HG03558 (cell line): ENCODE measurements around the gene CERCAM.
"Not testable (repeated sequence)": the region's sequence is repeated elsewhere in the genome, so short reads cannot be mapped to it uniquely, and the experiment has no call there.

ENCODE experiments used
- ATAC-seq: cut with Tn5 transposase; IDR thresholded peaks from one replicate; pipeline ENCODE4 v1.9.1; 2021; ENCODE audit warnings: moderate number of reproducible peaks; ENCODE audit not compliant: unreplicated experiment; ENCODE audit errors: extremely low read depth

CERCAM gene

DNA sequence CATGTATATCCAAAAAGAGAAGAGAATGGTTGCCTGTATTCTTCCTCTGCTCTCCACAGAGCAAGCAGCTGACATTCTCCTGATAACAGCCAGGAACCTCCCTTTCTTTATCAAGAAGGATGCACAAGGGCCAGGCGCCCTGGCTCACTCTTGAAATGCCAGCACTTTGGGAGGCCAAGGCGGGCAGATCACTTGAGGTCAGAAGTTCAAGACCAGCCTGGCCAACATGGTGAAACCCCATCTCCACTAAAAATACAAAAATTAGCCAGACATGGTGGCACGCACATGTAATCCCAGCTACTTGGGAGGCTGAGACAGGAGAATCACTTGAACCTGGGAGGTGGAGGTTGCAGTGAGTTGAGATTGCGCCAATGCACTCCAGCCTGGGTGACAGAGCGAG lies 25.8 kb downstream of the CERCAM start:
- not testable (repeated sequence) for ATAC-seq

DNA sequence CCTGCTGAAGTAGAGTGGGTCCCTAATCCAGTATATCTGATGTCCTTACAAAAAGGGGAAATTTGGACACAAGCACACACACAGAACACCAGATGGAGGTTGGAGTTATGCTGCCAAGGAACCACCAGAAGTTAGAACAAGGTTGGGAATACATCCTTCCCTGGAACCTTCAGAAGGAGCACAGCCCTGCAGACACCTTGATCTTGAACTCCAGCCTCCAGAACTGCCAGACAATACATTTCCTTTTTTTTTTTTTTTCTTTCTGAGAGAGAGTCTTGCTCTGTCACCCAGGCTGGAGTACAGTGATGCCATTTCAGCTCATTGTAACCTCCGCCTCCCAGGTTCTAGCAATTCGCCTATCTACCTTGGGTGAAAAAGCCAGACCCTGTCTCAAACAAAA lies 28.1 kb downstream of the CERCAM start:
- no peak for ATAC-seq

GRCh38 chr9:128454991-128455390 lies 34.3 kb downstream of the CERCAM start:
- ATAC-seq, result no peak

DNA sequence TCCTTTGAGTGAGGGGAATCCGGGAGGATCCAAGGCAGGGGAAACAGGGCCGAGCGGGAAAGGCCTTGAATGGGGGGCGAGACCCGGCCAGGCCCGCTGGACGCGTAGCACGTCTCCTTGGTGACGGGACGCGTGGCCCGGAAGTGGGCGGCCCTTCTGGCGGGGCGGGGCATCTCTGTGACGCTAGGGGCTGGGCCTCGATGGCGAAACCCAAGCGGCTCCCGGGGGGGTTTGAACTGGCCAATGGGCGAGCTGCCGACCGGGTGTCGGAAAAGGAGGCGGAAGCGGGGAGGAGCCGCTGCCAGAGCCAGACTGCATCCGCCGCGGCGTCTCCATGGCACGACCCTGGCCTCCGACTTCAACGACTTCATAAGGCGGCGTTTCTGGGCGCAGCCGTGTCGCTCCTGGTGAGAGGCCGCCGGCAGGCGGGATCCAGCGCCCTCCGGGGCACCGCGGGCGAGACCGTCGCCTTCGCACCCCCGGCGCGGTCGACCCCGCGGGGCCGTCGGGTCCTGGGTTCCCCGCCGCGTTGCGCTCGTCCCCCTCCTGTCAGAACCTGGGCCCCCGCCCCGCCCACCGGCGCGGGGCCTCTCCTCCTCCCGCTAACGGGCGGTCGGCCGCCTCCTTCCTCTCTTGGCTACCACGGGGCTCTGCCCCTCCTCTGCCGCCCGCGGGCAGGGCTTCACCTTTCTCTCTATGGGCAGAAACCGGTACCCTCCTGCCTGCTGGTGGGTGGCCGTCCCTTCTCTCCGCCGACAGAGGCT lies 35.4 kb downstream of the CERCAM start, which contains the start of gene ODF2:
TSS of gene ODF2 (plus strand) at position 158 of the 764 bp plus-strand sequence. CDS start at position 244, 86 bp downstream.
- peak; percentile 58 for ATAC-seq

DNA sequence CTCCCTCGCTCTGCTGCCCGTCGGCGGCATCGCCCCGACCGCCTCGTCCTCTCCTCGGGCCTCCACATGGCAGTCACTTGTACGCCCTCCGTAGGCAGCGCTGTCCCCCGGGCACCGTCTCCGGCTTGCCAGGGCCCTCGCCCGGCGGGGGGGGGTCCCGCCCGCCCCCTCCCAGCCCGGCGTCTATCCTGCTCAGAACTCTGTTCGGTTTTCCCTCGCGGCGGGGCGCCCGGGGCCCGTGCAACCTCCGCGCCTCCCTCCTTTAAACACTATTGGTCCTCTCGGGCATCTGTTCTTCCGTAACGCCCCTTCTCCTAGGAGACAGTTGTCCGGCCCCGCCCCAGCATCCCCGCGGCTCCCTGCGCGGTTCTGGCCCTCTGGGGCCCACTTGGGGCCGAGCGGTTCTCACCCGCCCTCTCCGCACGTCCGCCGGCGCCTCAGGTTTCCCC lies 36.0 kb downstream of the CERCAM start:
- peak; percentile 28 for ATAC-seq

GRCh38 chr9:128457207-128457606 lies 36.5 kb downstream of the CERCAM start:
- no peak for ATAC-seq

DNA sequence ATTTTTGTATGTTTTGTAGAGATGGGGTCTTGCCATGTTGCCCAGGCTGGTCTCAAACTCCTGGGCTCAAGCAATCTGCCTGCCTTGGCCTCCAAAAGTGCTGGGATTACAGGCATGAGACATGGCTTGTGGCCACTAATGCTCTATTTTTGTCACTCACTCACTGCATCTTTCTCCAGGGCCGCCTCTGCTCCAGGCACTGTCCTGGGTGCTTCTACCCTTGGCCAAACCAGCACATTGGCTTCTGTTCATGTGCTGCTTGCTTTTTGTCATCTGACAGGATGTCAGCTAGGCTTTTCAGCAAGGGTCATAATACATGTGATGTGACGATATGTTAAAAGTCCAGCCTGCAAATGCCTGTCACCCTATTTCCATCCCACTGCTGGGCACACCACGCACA lies 38.4 kb downstream of the CERCAM start:
- no peak for ATAC-seq

- ATAC-seq, result no peak
Observed at GRCh38 chr9:128469070-128469469, 48.4 kb downstream of the CERCAM start.

DNA sequence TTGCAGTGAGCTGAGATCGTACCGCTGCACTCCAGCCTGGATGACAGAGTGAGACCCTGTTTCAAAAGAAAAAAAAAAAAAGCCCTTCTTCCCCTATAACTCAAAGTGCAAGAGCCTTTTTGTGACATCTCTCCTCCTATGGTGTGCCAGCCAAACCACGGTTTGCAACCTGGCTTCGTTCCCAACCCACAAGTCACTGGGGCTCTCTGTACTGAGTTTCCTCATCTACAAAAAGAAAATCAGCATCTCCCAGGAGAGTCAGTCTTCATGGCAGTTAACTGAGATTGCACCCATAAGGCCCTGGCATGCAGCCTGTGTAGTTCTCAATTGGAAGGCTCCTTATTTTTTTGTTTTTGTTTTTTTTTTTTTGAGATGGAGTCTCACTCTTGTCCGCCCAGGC lies 49.9 kb downstream of the CERCAM start:
- no peak for ATAC-seq

DNA sequence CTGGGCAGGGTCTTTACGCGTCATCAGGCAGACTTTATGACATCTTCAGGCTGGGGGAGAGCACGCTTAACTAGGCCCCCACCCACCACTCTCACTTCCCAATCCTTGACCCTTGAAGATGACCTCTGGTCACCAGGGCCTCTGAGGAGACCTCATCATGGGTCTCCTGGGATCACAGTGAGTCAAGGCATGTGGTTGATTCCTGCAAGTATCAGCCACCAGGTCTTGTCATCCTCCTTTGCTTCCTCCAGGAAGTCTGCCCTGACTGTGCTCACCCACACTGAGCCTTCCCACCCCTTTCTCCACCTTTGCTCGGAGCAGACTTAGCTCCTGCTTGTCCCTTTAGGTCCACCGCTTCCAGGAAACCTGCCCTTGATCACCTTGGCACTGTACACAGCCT lies 52.4 kb downstream of the CERCAM start:
- ATAC-seq, result no peak

- no peak for ATAC-seq
Observed at GRCh38 chr9:128475867-128476266, 55.2 kb downstream of the CERCAM start.

DNA sequence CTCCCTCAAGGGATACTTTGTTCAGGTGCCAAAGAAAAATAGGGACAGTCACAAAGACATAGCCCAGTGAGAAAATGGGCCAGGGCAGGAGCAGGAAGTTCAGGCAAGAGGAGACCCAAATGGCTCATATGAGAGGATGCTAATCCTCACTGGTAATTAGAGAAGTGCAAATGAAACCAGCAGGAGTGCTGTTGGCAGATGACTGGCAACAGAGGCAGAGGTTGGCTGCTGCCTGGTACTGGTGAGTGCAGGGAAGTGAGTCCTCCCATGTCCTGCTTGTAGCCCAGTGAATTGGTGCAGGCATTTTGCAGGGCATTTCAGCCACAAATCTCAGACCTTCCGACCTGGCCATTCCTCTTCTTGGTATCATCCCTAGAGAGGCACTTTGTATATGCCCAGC lies 58.6 kb downstream of the CERCAM start:
- ATAC-seq, result no peak

DNA sequence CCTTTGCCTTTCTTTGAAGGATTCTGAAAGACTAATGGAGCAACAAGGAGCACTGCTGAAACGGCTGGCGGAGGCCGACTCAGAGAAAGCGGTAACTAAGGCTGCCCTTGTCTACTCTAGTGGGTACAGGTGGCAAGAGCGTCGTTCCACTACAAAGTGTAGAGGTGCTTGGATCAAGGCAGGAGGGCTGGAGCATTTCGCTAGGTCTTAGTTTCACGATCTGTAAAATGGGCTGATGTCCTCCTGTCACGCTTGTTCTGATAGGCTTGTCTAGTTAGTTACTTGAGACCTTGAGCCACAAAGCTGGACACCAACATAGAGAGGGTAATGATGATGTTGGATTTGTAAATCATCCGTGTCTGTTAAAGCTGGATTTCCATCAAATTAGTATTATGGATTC lies 60.9 kb downstream of the CERCAM start:
- no peak for ATAC-seq

DNA sequence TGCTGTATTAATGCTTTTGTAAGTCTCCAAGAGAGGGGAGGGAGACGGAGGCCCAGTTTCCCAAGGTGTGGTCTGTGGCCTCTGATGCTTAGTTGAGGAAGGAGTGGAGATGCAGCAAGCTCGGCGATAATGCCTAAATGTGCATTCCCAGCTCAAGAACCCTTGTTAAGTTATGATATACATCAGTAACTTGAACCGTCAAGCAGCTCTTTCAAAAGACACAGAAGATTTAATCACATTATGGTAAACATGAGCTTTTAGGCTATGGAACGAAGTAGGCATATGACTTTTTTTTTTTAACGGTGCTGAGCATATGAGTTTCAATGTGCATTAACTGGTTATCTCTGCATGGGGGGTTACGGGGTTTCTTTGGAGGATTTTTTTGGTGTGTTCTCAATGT lies 61.5 kb downstream of the CERCAM start:
- no peak for ATAC-seq

- ATAC-seq, result no peak
Observed at GRCh38 chr9:128484686-128485413, 64.2 kb downstream of the CERCAM start.

- ATAC-seq, result no peak
Observed at GRCh38 chr9:128485414-128485855, 64.8 kb downstream of the CERCAM start.

GRCh38 chr9:128486201-128486600 lies 65.5 kb downstream of the CERCAM start:
- ATAC-seq, result no peak
